Coronary artery (tissue), 2 donors: ENCODE data around the gene PTTG1IP.

ENCODE experiments used
- DNase-seq: peaks from one replicate; pipeline ENCODE4 v3.0.0-alpha.2; 2017; ENCODE audit warnings: low spot score
- H3K27ac ChIP-seq, 2 donors: fragments of 200-600 bp; sonication (generic); one replicate each; pipeline ENCODE4 v1.5.1; 2016 to 2019
- H3K4me3 ChIP-seq: fragments of 200-600 bp; sonication (generic); 2 replicates; pipeline ENCODE4 v1.5.1; 2016; ENCODE audit warnings: mild to moderate bottlenecking, moderate library complexity
- CTCF ChIP-seq: fragments of 200-600 bp; sonication (generic); IDR thresholded peaks from one replicate; pipeline ENCODE4 v1.5.1; 2019; ENCODE audit warnings: antibody characterized with exemption

PTTG1IP gene

GRCh38 chr21:44838039-44838895, 35.2 kb downstream of the PTTG1IP start:
- no peak for DNase-seq
- H3K27ac ChIP-seq, result no peak overlapping the region
- TF ChIP-seq CTCF, result no peak
- no peak overlapping the region for H3K4me3 ChIP-seq

GRCh38 chr21:44837537-44837936, 36.0 kb downstream of the PTTG1IP start:
- H3K4me3 ChIP-seq, result no peak overlapping the region
- no peak overlapping the region for H3K27ac ChIP-seq
- no peak for TF ChIP-seq CTCF
- DNase-seq, result no peak

GRCh38 chr21:44836666-44837471, 36.6 kb downstream of the PTTG1IP start:
- Histone ChIP-seq H3K27ac (no peak overlapping the region), H3K4me3 (no peak overlapping the region)
- DNase-seq, result no peak
- TF ChIP-seq CTCF, result no peak

- Histone ChIP-seq H3K4me3 (no peak overlapping the region), H3K27ac (no peak overlapping the region)
- DNase-seq, result no peak
- no peak for TF ChIP-seq CTCF
Measured at GRCh38 chr21:44836349-44836665, 37.2 kb downstream of the PTTG1IP start.

GRCh38 chr21:44835647-44835973, 37.9 kb downstream of the PTTG1IP start:
- no peak for DNase-seq
- H3K27ac ChIP-seq, result no peak overlapping the region
- H3K4me3 ChIP-seq, result no peak overlapping the region
- no peak for TF ChIP-seq CTCF

GRCh38 chr21:44834951-44835646, 38.4 kb downstream of the PTTG1IP start:
- Histone ChIP-seq H3K27ac (no peak overlapping the region), H3K4me3 (no peak overlapping the region)
- DNase-seq, result no peak
- no peak for TF ChIP-seq CTCF
